Tibial nerve (tissue), 3 donors: ENCODE measurements around the gene DDB1.

Source experiments
- CTCF ChIP-seq, 5 experiments: fragments of 200-600 bp in 3 of 5; fragments of 450-650 bp in 2 of 5; sonication (generic) in 3 of 5; IDR thresholded peaks; one replicate each; pipeline ENCODE4 v1.5.1; 2016 to 2019; ENCODE audit warnings: antibody characterized with exemption in 5 of 5, mild to moderate bottlenecking in 3 of 5, moderate library complexity in 2 of 5
- POLR2A ChIP-seq, 2 donors: fragments of 450-650 bp; IDR thresholded peaks; one replicate each; pipeline ENCODE4 v1.6.1; 2017; ENCODE audit warnings: antibody characterized with exemption in 2 of 2, mild to moderate bottlenecking in 2 of 2, moderate library complexity in 2 of 2

GRCh38 chr11:61372659-61373420 is 39.9 kb upstream of the DDB1 start:
- no peak for TF ChIP-seq POLR2A (IDR thresholded peaks at IDR 0.05)
- no peak for TF ChIP-seq CTCF (IDR thresholded peaks at IDR 0.05)
